HuH-7.5 (cell line): ENCODE results near the gene FSTL4.

ENCODE experiments used
- DNase-seq: peaks from one replicate; pipeline ENCODE4 v3.0.0; 2011; ENCODE audit warnings: low spot score

Gene FSTL4

GRCh38 chr5:133384903-133385302 lies 227.4 kb downstream of the FSTL4 start:
- no peak for DNase-seq

DNA sequence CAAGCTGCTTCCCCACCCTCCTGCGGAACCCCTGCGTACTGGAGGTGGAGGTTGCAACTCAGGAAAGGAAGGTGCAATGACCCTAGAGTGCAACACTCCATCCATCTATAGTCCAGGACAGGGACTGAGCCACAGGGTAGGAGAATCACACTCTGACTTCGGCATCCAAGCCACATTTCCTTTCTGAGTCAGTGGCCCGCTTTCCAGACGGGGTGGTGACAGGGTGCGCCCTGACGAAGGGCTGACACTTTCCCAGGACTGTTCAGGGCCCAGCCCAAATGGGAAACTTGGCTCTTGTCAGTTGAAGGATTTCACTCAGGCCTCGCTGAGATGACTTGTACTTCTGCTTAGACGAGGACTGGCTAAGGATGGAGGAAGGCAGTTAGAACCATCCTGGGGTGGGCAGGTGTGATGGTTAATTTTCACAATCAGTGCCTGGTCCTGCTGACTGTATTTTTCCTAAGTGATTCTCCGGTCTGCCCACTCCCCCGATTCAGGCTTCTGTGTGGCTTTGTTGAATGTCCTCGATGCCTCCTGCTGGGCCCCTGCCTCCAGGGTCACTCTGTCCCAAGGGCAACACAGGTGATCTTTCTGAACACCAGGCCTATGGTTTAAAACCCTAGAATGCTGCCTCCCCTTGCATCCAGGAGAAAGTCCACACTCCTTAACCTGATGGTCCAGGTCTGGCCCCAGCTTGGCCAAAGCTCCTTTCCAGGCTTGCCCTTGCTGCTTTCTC lies 228.1 kb downstream of the FSTL4 start:
- no peak for DNase-seq

DNA sequence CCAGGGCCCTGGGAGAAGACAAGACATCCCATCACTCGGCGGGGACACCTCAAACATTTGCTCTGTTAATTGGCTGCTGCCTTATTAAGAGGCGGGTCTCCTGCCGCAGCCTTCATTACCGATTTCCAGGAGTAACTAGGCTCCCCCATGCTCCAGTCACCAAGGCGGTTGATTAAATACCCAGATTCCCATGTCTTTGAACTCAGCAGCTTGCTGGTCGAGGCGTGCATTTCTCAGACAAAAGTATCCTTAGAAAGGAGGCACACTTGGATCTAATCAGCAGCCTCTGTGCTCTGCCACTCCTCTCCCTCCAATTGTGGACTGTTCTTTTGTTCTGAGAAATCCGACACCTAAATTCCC lies 228.8 kb downstream of the FSTL4 start:
- no peak for DNase-seq

GRCh38 chr5:133382661-133383579 lies 229.4 kb downstream of the FSTL4 start:
- no peak for DNase-seq

DNA sequence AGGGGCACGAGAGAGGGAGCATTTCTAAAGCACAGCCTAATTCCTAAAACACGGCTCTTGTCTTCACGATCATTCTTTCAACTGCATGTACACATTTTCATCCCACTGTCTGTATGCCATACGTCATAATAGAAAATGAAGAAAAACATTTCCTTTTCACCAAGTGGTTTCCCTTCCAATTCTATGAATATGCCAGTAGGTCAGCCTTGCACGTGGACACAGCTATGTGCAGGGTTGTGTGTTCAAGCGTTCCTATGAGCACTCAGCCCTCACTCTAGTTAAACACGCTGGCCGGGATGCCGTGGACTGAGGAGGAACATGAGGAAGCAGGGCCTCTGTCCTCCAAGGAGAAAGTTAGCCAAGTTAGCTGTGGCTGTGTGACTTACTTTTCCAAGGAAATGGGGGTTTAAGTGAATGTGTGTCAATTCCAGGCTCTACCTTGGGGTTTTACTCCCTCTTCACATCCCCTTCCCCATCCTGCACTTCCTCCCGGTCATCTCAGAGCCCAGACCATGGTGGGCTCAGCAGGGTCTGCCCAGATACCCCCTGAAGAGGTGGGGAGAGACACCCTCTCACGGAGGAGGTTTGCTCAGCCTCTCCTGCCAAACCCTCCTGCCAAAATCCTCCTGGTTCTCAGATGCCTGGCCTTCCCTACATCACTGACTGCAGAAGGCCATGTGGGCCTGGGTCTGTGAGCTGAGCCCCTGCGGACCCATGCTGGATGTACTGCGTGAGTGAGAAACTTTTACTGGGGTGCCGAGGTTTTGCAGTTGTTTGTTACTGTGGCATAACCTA lies 230.6 kb downstream of the FSTL4 start:
- no peak for DNase-seq

DNA sequence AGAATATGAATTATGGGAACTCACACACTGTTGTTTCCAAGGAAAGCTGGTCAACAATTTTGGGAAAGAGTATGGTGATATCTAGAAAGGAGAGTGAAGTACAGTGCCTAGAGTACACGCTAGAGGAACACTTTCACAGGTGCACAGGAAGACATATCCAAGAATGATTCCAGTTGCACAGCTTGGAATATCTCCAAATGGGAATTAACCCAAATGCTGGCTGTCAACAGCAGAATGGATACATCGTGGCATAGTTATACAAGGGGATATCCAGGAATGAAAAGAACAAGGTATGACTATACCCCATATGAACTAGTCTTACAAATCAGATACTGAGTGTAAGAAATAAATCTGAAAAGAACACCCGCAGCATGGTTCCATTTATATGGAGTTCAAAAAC lies 231.3 kb downstream of the FSTL4 start:
- DNase-seq: no peak

DNA sequence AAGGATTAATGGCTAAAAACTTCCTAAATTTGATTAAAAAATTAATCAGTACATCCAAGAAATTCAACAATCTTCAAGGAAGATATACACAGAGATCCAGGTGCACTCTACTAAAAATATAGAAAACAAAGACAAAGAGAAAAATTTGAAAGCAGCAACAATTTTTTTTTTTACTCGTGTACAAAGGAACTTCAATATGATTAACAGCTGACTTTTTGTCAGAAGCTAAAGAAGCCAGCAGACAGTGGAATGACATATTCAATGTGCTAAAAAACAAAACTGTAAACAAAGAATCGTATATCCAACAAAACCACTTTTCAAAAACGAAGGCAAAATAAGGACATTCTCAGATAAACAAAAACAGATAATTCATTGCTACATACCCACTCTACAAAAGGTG lies 234.6 kb downstream of the FSTL4 start:
- no peak for DNase-seq

GRCh38 chr5:133376986-133377385 lies 235.4 kb downstream of the FSTL4 start:
- DNase-seq: no peak

DNA sequence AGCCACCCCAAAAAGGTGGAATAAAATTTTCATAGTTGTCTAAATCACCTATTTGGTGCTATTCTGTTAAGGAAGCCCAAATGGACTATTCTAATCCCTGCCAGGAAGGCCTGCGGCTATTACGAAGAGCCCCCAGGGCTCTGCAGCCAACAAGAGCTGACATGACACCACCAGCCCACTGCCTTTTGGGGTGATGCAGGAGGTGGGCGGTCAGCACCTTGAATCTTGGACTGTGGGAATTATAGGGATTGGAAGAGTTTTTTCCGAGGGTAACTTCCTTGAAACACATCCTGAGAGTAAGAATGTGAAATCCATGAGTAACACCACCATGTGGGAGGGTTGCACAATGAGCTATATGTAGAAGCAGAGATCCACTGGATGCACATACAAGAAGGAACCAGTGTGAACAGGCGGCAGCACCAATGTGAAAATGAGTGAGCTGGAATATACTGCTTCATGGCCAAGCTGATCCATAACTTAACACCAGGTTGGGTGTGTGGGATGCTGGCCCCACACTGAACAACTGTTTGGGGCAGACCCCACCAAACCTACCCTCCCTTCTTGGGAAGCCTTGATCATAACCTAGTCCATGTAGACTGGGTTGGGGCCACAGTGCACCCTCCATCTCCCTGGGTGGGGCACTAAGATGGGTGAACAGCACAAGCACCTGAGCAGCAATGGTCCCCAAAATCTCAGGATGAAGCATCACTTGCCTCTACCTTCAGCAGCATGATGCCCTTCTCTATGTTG lies 239.0 kb downstream of the FSTL4 start:
- no peak for DNase-seq

DNA sequence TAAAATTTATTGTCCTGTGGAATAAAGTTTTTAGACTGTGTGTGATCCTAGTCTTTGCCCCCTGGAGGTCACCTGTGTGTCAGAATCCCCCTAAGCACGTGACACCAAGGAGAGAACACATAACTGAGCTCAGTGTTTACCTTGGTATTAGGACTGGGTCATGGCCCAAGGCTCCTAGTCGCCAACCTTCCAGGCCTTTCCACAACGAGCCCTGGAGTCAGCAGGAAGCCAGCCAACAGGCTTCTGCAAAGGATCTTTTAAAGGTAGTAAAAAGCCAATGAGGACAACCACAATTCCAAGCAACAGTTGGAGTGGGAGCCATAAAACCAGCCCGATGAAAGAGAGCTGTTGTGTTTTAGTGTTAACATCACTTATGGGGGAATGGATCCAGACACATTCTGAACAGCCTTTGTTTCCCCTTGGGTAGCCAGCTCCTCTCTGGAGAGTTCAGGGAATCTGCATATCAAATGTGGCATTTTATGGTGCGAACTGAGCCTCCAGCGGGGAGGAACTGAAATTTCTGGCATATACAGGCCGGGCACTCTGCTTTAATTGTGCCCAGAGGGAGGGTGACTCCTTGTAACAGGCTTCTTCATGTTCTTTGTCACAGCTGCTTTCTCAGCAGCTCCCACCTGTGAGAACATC lies 239.9 kb downstream of the FSTL4 start:
- DNase-seq: no peak

GRCh38 chr5:133371371-133372155 lies 240.8 kb downstream of the FSTL4 start:
- DNase-seq: no peak

DNA sequence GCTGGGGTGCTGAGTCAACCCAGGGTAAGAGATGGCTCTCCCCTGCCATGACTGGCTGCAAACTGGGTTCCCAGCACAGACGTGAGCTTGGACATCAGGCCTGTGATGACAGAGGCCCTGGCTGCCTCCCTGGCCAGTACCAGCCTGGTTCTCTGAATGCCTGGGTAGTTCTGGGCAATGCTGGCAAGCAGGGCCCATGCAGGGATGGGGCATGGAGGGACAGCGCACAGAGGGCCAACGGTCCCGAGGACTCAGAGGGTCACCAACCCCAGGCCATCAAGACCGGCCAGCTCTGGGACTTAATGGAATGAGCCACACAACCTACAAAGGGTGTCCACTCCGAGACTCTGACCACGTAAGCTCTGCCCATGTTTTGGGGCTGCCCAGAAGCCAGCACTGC lies 241.4 kb downstream of the FSTL4 start:
- DNase-seq: no peak

- DNase-seq: no peak
These were observed 242.1 kb downstream of the FSTL4 start for GRCh38 chr5:133370036-133370831.

GRCh38 chr5:133368916-133369783 lies 243.2 kb downstream of the FSTL4 start:
- DNase-seq: no peak

- no peak for DNase-seq
These were observed 244.4 kb downstream of the FSTL4 start for GRCh38 chr5:133367984-133368383.

DNA sequence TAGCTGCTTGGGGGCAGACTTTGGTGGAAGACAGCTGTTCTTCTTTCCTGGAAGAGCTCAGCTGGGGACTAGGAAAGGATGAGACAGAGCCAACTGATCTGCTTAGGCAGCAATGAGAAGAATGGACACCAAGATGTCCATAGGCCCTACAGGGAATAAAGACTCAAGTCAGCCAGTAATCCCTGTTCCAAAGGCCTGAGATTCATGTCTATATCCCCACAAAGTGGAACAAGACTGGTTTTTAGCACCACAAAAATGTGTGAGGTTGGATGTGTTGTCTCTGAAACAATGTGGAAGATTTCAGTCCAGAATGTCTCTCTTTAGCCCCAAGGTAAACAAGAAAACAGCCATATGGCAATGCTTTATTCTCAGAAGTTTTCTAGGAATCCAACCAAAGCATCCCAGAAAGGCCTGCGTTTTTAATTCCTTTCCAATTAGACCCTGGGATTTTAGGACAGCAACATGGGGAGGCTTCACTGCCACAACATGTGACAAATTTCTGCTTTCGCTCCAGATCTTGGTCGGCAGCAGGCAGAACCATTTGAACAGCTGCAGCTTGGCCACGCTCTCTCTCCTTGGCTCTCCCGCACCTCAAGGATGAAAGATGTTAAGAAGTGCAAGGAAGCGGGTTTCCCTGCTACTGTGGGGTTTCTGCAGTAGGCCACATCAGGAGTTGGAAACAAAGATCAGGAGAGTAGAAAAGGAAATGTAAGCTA lies 245.1 kb downstream of the FSTL4 start:
- no peak for DNase-seq

DNA sequence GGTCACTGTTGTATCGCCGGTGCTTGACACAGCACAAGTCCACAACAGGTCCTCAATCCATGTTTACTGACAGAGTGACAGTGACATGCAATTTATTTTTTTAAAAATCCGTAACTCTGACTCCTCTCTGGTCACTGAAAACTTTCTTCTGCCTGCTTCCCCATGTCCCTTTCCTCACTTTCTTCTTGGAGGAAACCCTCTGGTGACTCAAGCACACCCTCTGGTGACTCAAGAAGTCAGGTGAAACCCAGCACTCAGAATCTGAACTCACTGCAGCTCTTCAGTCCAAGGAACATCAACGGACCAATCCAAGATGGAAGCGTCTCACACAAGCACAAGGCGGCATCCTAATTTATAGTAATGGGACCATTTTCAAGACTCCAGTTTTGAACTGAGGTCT lies 245.9 kb downstream of the FSTL4 start:
- no peak for DNase-seq

GRCh38 chr5:133365738-133366137 lies 246.6 kb downstream of the FSTL4 start:
- no peak for DNase-seq
